ENCODE measurements around the gene GUCY1A1. TPM values are rescaled to one million over a fixed set of nuclear protein-coding genes. Genes with fewer than 3 reads are reported as not detected.

The GUCY1A1 gene
- total and polyA plus RNA-seq, 2 of the 4 experiments (the other 2 are of a cell fraction), result 0.19 to 0.54 TPM

- Histone ChIP-seq H4K20me1 (ENCODE audit: insufficient read depth, low read length) (no peaks in the 10 kb centered on the region), H2BK5ac (ENCODE audit: low read depth, low read length, poor library complexity, severe bottlenecking) (no peak overlapping the region), H4K5ac (ENCODE audit: low read depth, low read length) (no peak overlapping the region), H2BK20ac (ENCODE audit: low read depth, low read length) (no peak overlapping the region), H3K9me1 (ENCODE audit: insufficient read depth, low read length) (no peaks in the 10 kb centered on the region), H3K36me3 (ENCODE audit: control insufficient read depth, insufficient read depth, low read length) (no peaks in the 10 kb centered on the region), H4K91ac (ENCODE audit: insufficient read depth, low read depth, low read length) (no peak overlapping the region), H2BK15ac (ENCODE audit: low read depth, low read length) (no peak overlapping the region), H3K56ac (ENCODE audit: extremely low read depth, insufficient read depth, low read length) (no peak overlapping the region), H3K9me3 (ENCODE audit: control insufficient read depth, insufficient read depth, low read length) (no peaks in the 10 kb centered on the region), H2AK9ac (replicated peaks; ENCODE audit: low read depth, low read length, poor library complexity) (no peak overlapping the region), H2AK5ac (ENCODE audit: low read depth, low read length) (no peak overlapping the region), H4K8ac (ENCODE audit: low read depth in 2 of 2, low read length in 2 of 2) (no peak overlapping the region), H3K4me2 (ENCODE audit: low read depth, low read length) (no peak overlapping the region), H3K27ac (ENCODE audit: insufficient read depth, low read length) (no peak overlapping the region), H3K4ac (ENCODE audit: low read depth, low read length) (no peak overlapping the region), H3K27me3 (ENCODE audit: control insufficient read depth, insufficient read depth, low read length) (no peaks in the 10 kb centered on the region; the same call in 1 of the 2 replicates), H3K9ac (ENCODE audit: low read depth, low read length) (no peak overlapping the region), H3K18ac (ENCODE audit: low read depth, low read length) (no peak overlapping the region), H3K14ac (replicated peaks; ENCODE audit: low read depth, low read length) (no peak overlapping the region), H2AFZ (replicated peaks; ENCODE audit: low read length, poor library complexity) (no peak overlapping the region), H3K79me1 (ENCODE audit: low read depth in 1 of 2, low read length in 2 of 2) (no peaks in the 10 kb centered on the region), H3K4me3 (ENCODE audit: insufficient read depth, low read depth, low read length) (no peak overlapping the region), H2BK120ac (ENCODE audit: low read depth, low read length) (no peak overlapping the region), H3K23ac (ENCODE audit: low read depth, low read length) (no peak overlapping the region), H3K4me1 (ENCODE audit: control insufficient read depth, insufficient read depth, low read length) (peaks cover 4% of the 10 kb centered on the region; the same call in 1 of the 2 replicates)
- TF ChIP-seq MXI1 (IDR thresholded peaks at IDR 0.05; ENCODE audit: borderline replicate concordance, low read depth, low read length) (no peak), FOS (IDR thresholded peaks at IDR 0.05; ENCODE audit: low read depth, low read length) (no peak), POLR2A (IDR thresholded peaks at IDR 0.05; ENCODE audit: low read depth, low read length) (no peak), CHD1 (IDR thresholded peaks at IDR 0.05; ENCODE audit: low read depth, low read length) (no peak), RAD21 (IDR thresholded peaks at IDR 0.05; ENCODE audit: low read length) (no peak), CTCF (conservative IDR thresholded peaks at IDR 0.05; ENCODE audit: low read depth, low read length) (no peak), MAFK (IDR thresholded peaks at IDR 0.05; ENCODE audit: low read depth, low read length) (no peak), ELK1 (IDR thresholded peaks at IDR 0.05; ENCODE audit: borderline replicate concordance, low read depth, low read length) (no peak), MAZ (IDR thresholded peaks at IDR 0.05; ENCODE audit: borderline replicate concordance, low read depth, low read length) (no peak), RFX5 (IDR thresholded peaks at IDR 0.05; ENCODE audit: low read depth, low read length) (no peak), RCOR1 (IDR thresholded peaks at IDR 0.05; ENCODE audit: insufficient replicate concordance, low read length) (no peak), CEBPB (IDR thresholded peaks at IDR 0.05; ENCODE audit: low read depth, low read length) (no peak), SMC3 (IDR thresholded peaks at IDR 0.05; ENCODE audit: low read depth, low read length) (no peak), USF2 (IDR thresholded peaks at IDR 0.05; ENCODE audit: low read depth, low read length) (no peak), BHLHE40 (IDR thresholded peaks at IDR 0.05; ENCODE audit: low read depth, low read length) (no peak), NFE2L2 (IDR thresholded peaks at IDR 0.05; ENCODE audit: low read depth, low read length) (no peak)
- ChIA-PET CTCF (no interaction called here), POLR2A (ENCODE audit: unreplicated experiment) (no interaction called here)
- DNase-seq, result no peak
- no TSS peak for BruUV-seq (replicated peaks)
- dilution Hi-C loops (cut with HindIII; ENCODE audit: low sequenced_read_pairs, unreplicated experiment) (no loop called here), intact Hi-C loops (cut with micrococcal nuclease) (no loop called here), in situ Hi-C loops (cut with MboI; ENCODE audit: low sequenced_read_pairs) (no loop called here)
- ATAC-seq (ENCODE audit: low read depth), result no peak
- WGBS, 2 experiments (ENCODE audit: extremely low coverage in 2 of 2, insufficient read length in 1 of 2), result no CpG with 5 or more reads among the region's 1 CpG
Measured at GRCh38 chr4:155708782-155709181, 42.1 kb downstream of the GUCY1A1 start.
